Activated T-cell treated with anti-CD3 and anti-CD28 coated beads for 1 hour (primary cell): ENCODE data around the gene RAD23B.
A peak's percentile ranks its signal among the peaks of the same experiment; 100 is the strongest.

Experiments
- DNase-seq: peaks from one replicate; pipeline ENCODE4 v3.0.0-alpha.2; 2020; ENCODE audit warnings: low read depth

RAD23B gene

GRCh38 chr9:107336718-107337360 is 53.8 kb downstream of the RAD23B start:
- no peak for DNase-seq

DNA sequence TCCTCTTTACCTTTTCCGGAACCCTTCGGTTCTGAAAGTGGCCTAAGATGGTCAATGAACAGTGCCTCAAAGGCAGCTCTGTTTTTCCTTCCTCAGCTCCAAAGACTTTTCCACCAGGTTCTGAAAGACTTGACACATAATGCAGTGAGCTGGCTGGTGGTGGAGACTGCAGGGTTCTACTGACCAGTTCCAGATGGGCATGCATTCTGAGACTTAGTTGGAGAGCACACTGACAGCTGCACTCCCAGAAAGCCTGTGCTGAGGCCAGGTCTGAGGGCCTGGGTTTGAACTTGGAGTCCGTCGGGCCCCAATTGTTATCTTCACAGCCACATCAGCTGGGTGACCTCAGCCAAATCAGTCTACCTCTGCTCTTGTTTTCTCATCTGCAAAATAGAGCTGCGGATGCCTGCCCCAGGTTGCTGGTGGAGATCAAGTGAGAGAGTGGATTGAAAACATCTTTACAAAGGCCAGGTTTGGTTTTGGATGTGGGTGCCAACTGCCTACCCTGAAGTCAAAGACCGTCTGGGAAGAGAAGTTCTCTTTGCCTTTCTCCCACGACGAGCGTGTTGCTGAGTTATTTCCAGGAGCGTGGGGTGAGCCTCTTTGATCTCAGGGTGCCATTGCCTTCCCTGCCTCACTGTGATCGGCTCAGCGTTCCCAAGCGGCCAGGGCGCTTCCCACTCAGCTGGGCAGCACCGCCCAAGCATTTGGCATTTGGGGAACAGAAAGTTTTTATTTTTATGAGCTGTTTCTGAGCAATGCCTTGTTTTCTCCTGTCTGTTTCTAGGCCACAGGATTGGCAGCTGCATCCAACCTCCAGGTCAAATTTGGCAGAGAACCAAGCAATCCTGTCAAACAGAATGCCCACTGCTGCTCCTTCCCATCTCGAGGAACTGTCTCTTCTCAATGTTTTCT is 54.9 kb downstream of the RAD23B start:
- DNase-seq: no peak

GRCh38 chr9:107338911-107339659 is 56.0 kb downstream of the RAD23B start:
- no peak for DNase-seq

- DNase-seq: peak; percentile 89
Observed at GRCh38 chr9:107340920-107341632, 58.0 kb downstream of the RAD23B start.

DNA sequence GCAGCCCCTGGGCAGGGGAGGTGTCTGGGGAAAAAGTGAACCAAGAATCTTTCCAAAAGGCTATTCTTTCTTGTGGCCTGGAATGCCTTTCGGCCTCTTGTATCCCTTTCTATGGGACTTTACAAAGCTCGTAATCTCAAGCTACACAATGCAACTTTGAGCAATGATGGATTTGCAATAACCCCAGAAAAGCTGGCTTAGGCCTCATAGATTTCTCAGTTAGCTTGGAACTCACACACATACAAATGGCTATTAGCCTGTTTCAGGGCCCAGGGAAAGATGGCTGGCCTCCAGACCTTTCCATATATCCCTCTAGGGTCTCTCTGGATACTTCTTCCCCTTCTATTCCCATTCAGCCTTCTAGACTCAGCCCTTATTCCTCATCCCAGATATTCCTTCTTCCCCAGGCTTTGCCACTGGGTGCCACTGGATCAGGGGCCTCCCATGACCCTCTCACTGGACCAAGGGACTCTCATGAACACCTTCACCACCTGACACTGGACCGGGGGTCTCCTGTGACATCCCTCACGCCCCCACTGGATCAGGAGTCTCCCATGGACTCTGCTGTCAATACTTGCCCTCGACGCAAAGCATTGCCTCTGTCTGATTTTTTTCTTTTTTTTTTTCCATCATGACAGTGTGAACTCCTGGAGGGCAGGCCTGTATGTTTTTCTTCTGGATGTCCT is 59.5 kb downstream of the RAD23B start:
- no peak for DNase-seq

DNA sequence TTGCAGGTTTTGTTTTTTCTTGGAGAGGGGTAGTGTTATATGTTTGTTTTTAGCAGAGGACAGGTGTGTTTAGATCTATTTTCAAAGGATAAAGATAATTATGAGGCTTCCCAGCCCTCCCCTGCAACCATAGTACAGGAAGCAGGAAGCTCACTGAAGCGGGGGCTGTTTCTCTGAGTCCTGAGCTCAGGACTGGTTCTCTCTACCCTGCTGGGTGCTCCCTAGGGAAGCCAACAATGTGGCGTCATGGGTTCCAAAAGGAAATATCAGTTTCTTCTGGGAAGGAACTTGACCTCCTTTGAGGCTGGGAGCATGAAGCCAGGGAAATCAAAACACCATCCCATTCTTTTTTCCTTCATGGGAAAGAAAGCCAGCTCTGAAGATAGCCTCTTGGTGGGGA is 62.2 kb downstream of the RAD23B start:
- DNase-seq: no peak

DNA sequence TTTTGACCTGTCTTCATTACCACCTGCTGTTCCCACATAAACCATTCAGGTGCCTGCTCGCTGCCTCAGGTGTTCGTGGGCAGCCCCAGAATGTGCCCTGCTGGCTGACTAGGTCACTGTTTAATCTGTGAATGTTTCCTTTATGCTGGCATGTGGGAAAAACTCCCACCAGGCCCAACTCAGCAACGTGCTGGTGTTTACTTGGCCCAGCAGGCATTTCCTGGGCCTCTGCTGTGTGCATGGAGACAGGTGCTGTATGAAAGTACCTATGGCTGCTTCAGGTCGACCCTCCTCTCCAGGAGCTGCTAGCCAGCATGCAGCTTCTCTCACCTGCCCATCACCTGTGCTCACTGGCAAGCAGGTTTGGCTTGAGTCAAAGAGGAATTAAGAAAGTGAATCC is 65.8 kb downstream of the RAD23B start:
- DNase-seq: no peak

- no peak for DNase-seq
Observed at GRCh38 chr9:107350443-107350842, 67.4 kb downstream of the RAD23B start.

DNA sequence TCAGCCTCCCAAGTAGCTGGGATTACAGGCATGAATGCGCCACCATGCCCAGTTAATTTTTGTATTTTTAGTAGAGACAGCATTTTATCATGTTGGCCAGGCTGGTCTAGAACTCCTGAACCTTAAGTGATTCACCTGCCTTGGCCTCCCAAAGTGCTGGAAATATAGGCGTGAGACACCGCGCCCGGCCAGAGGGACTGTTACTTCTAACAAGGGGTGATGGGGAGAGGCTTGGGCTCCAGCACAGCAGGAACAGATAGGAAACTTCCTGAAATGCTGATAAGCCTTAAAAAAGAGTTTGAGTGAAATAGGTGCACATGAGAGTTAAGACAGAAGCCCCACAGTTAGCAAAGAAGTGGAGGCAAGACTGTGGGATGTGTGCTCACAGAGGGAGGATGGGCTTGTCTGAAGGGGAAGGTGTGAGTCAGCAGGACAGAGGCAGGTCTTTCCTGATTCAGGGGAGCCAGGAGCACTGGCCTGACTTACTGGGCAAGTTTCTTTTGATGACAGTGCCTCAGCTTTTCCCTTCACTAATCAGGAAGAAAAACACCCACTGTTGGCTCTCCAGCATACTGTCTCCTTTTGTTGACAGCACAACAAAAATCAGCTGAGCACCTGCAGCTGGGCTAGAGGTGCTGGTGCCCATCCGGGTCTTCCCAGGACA is 68.4 kb downstream of the RAD23B start:
- DNase-seq: no peak

- DNase-seq: no peak
Observed at GRCh38 chr9:107355394-107355793, 72.3 kb downstream of the RAD23B start.

DNA sequence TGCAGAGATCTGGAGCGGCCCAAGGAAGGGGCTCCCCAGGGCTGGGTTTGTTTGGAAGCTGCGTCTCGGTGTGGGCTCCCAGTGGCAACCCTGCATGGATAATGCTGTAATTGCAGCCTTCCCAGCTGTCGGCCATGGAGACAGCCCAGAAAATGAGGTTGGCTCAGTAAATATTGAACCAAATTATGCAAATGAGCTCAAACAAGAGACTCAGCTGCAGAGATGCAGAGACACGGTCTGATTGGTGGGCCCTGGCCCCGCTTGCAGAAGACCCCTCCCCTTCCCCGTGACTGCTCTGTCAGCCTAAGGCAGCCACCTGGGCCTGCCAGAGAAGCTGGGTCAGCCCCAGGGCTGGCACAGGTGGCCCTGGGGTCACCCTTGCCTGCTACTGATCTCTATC is 75.9 kb downstream of the RAD23B start:
- no peak for DNase-seq

GRCh38 chr9:107360098-107360497 is 77.0 kb downstream of the RAD23B start:
- DNase-seq: no peak

DNA sequence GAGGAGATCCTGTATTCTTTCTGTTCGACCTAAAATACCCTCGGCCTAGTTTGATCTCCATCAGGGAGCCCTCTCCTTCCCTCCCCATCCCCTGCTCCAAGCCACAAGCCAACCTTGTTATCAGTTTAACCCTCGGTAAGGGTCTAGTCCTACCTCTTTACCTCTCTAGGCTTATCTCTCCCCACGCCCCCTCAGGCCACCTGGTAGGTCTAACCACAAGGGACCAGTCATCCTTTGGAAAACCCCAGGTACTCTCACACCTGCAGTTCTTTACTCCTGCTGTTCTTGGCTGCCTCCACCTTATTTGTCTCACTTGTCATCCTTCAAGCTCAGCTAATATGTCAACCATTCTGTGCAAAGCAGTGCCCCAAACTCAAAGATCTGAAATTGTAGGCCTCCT is 78.7 kb downstream of the RAD23B start:
- DNase-seq: no peak

- DNase-seq: no peak
Observed at GRCh38 chr9:107363516-107364152, 80.6 kb downstream of the RAD23B start.

GRCh38 chr9:107367727-107368502 is 84.8 kb downstream of the RAD23B start:
- DNase-seq: no peak

- no peak for DNase-seq
Observed at GRCh38 chr9:107368696-107369095, 85.6 kb downstream of the RAD23B start.

- no peak for DNase-seq
Observed at GRCh38 chr9:107373809-107374208, 90.7 kb downstream of the RAD23B start.

DNA sequence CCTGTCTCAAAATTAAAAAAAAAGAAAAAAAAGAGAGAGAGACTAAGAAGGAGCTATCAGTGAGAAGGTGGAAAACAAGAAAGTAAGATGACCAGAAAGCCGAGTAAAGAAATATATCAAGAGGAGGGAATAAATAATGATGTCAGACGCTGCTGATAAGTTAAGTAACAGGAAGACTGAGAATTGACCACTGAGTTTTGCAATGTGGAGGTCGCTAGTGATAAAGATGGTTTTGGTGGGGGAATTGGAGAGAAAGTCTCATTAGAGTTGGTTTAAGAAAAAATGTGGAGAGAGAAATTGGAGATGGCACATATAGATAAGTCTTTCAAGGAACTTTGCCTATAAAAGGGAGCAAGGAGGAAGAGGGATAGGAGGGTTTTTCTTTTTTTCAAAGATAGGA is 91.9 kb downstream of the RAD23B start:
- DNase-seq: no peak

GRCh38 chr9:107375651-107376369 is 92.7 kb downstream of the RAD23B start:
- no peak for DNase-seq
